Liver (tissue), 9 donors: ENCODE measurements around the gene C10orf105. TPM values are rescaled to one million over a fixed set of nuclear protein-coding genes. Genes with fewer than 3 reads are reported as not detected.

Experiments
- DNase-seq: peaks from one replicate; pipeline ENCODE4 v3.0.0-alpha.2; 2017; ENCODE audit warnings: low spot score
- H3K27ac ChIP-seq, 2 donors: one replicate each; pipeline ENCODE4 v1.7.0; 2013; ENCODE audit warnings: inconsistent platforms in 2 of 2, low read length in 2 of 2, control low read depth in 1 of 2, low read depth in 1 of 2, mild to moderate bottlenecking in 1 of 2
- H3K27me3 ChIP-seq, 4 donors: one replicate each; pipeline versions ENCODE4 v1.6.1 to v1.7.0; 2013; ENCODE audit warnings: low read length in 3 of 4, inconsistent platforms in 1 of 4, mild to moderate bottlenecking in 1 of 4, moderate library complexity in 1 of 4; ENCODE audit not compliant: control insufficient read depth in 4 of 4, insufficient read depth in 4 of 4
- H3K36me3 ChIP-seq, 4 donors: one replicate each; pipeline versions ENCODE4 v1.6.1 to v1.7.0; 2013; ENCODE audit warnings: low read length in 3 of 4, mild to moderate bottlenecking in 3 of 4, low read depth in 1 of 4, moderate library complexity in 1 of 4; ENCODE audit not compliant: control insufficient read depth in 4 of 4, insufficient read depth in 3 of 4
- H3K4me1 ChIP-seq, 4 donors: one replicate each; pipeline versions ENCODE4 v1.6.1 to v1.7.0; 2013; ENCODE audit warnings: low read length in 3 of 4, mild to moderate bottlenecking in 3 of 4, moderate library complexity in 1 of 4; ENCODE audit not compliant: control insufficient read depth in 4 of 4, insufficient read depth in 4 of 4
- H3K4me3 ChIP-seq, 3 donors: one replicate each; pipeline versions ENCODE4 v1.6.1 to v1.7.0; 2013; ENCODE audit warnings: low read length in 3 of 3, control low read depth in 1 of 3, low read depth in 1 of 3, mild to moderate bottlenecking in 1 of 3
- H3K9ac ChIP-seq, 2 donors: one replicate each; pipeline ENCODE4 v1.7.0; 2013; ENCODE audit warnings: low read length in 2 of 2, mild to moderate bottlenecking in 2 of 2, moderate library complexity in 2 of 2, control low read depth in 1 of 2, low read depth in 1 of 2
- H3K9me3 ChIP-seq, 4 donors: one replicate each; pipeline versions ENCODE4 v1.6.1 to v1.7.0; 2013; ENCODE audit warnings: low read length in 3 of 4; ENCODE audit not compliant: control insufficient read depth in 4 of 4
- CTCF ChIP-seq: fragments of 150-350 bp; IDR thresholded peaks from 2 replicates; pipeline ENCODE4 v1.5.1; 2017; ENCODE audit warnings: improper control_type of control experiment, low read depth, low read length; ENCODE audit not compliant: missing input control
- EGR1 ChIP-seq, 2 donors: IDR thresholded peaks; 2 replicates each; pipeline ENCODE4 v1.6.1; 2016 to 2018; ENCODE audit warnings: antibody characterized with exemption in 2 of 2, low read depth in 2 of 2
- FOXA2 ChIP-seq: IDR thresholded peaks from 2 replicates; pipeline ENCODE4 v1.6.1; 2016; ENCODE audit warnings: antibody characterized with exemption
- JUND ChIP-seq, 2 donors: IDR thresholded peaks; 2 replicates each; pipeline ENCODE4 v1.6.1; 2016; ENCODE audit warnings: antibody characterized with exemption in 2 of 2
- MAX ChIP-seq: IDR thresholded peaks from 2 replicates; pipeline ENCODE4 v1.6.1; 2016; ENCODE audit warnings: antibody characterized with exemption
- RAD21 ChIP-seq, 2 donors: IDR thresholded peaks; 2 replicates each; pipeline ENCODE4 v1.6.1; 2016; ENCODE audit warnings: antibody characterized with exemption in 2 of 2, mild to moderate bottlenecking in 2 of 2
- REST ChIP-seq: IDR thresholded peaks from 2 replicates; pipeline ENCODE4 v1.6.1; 2016; ENCODE audit warnings: antibody characterized with exemption, mild to moderate bottlenecking
- RXRA ChIP-seq, 2 donors: IDR thresholded peaks; 2 replicates each; pipeline ENCODE4 v1.6.1; 2017 to 2018; ENCODE audit warnings: antibody characterized with exemption in 2 of 2, mild to moderate bottlenecking in 1 of 2
- SP1 ChIP-seq: IDR thresholded peaks from 2 replicates; pipeline ENCODE4 v1.6.1; 2018; ENCODE audit warnings: antibody characterized with exemption, mild to moderate bottlenecking
- YY1 ChIP-seq: IDR thresholded peaks from 2 replicates; pipeline ENCODE4 v1.6.1; 2016; ENCODE audit warnings: antibody characterized with exemption, mild to moderate bottlenecking
- ZBTB33 ChIP-seq: IDR thresholded peaks from 2 replicates; pipeline ENCODE4 v1.6.1; 2016; ENCODE audit warnings: antibody characterized with exemption
- WGBS: extraction: QIAGEN DNeasy Blood & Tissue Kit; methylation state at CpG from one replicate; pipeline ENCODE4 v1.1.7; 2013; 5-methylcytosine and 5-hydroxymethylcytosine counted together
- polyA plus RNA-seq, 2 donors: library from polyadenylated mRNA; stranded (reverse) in 1 of 2; unstranded in 1 of 2; fragments of 200-250 nt in 1 of 2; fragments of >200 nt in 1 of 2; fragmentation: Nextera tagmentation in 1 of 2; extraction: Ambion mirVana in 1 of 2; gene quantifications; one replicate each; pipeline versions ENCODE4 v1.2.1 to v1.2.3, GENCODE V29; 2013 to 2015
- total RNA-seq, 2 donors: library from RNA; depleted of rRNA; stranded (reverse); fragments of >200 nt; gene quantifications; one replicate each; pipeline ENCODE4 v1.2.3, GENCODE V29; 2014
- donor health status: healthy.
- donor health status: healthy.
- donor health status: healthy.
- donor health status: healthy.
- donor health status: healthy.

The C10orf105 gene
- total and polyA plus RNA-seq, 4 donors = under 0.01 to 0.07 TPM; not detected in 2

- Histone ChIP-seq H3K27ac (no peak overlapping the region), H3K9ac (no peak overlapping the region)
- TF ChIP-seq EGR1 (IDR thresholded peaks at IDR 0.05; ENCODE audit: low read depth in 2 of 2) (no peak), RAD21 (IDR thresholded peaks at IDR 0.05) (no peak), YY1 (no peak), JUND (IDR thresholded peaks at IDR 0.05) (no peak), MAX (no peak), CTCF (no peak), RXRA (IDR thresholded peaks at IDR 0.05) (no peak), ZBTB33 (no peak), SP1 (no peak), REST (no peak), FOXA2 (no peak)
These were observed 8.4 kb downstream of the C10orf105 start for GRCh38 chr10:71711052-71711623.

GRCh38 chr10:71710519-71710918 lies 9.1 kb downstream of the C10orf105 start:
- 99% methylated on average over 2 of the region's 2 CpGs for WGBS
- TF ChIP-seq RAD21 (IDR thresholded peaks at IDR 0.05) = no peak
- Histone ChIP-seq H3K27ac (no peak overlapping the region), H3K27me3 (no peaks in the 10 kb centered on the region), H3K9ac (no peak overlapping the region), H3K4me3 (no peak overlapping the region), H3K4me1 (peaks cover 0 to 7% (median under 1%) of the 10 kb centered on the region in 4 donors), H3K9me3 (no peaks in the 10 kb centered on the region), H3K36me3 (no peaks in the 10 kb centered on the region)
- DNase-seq = no peak

More at GRCh38 chr10:71711052-71711623, 8.4 kb downstream of the C10orf105 start:
- Histone ChIP-seq H3K4me1 (peaks cover 0 to 7% (median under 1%) of the 10 kb centered on the region in 4 donors), H3K9me3 (no peaks in the 10 kb centered on the region), H3K36me3 (no peaks in the 10 kb centered on the region), H3K4me3 (no peak overlapping the region), H3K27me3 (no peaks in the 10 kb centered on the region)
- WGBS = 95% methylated on average over 6 of the region's 6 CpGs
- DNase-seq = no peak
